GM12801 (cell line): ENCODE data around the gene TMEM63C.

Source experiments
- TF ChIP-seq, protein P1 (sequence below): IDR thresholded peaks from one replicate; pipeline ENCODE4 v1.5.1; 2011; ENCODE audit warnings: control low read depth; ENCODE audit not compliant: insufficient read length; ENCODE audit errors: extremely low read depth

TMEM63C gene

GRCh38 chr14:77225892-77226557, 44.4 kb downstream of the TMEM63C start:
- TF ChIP-seq, protein P1, sequence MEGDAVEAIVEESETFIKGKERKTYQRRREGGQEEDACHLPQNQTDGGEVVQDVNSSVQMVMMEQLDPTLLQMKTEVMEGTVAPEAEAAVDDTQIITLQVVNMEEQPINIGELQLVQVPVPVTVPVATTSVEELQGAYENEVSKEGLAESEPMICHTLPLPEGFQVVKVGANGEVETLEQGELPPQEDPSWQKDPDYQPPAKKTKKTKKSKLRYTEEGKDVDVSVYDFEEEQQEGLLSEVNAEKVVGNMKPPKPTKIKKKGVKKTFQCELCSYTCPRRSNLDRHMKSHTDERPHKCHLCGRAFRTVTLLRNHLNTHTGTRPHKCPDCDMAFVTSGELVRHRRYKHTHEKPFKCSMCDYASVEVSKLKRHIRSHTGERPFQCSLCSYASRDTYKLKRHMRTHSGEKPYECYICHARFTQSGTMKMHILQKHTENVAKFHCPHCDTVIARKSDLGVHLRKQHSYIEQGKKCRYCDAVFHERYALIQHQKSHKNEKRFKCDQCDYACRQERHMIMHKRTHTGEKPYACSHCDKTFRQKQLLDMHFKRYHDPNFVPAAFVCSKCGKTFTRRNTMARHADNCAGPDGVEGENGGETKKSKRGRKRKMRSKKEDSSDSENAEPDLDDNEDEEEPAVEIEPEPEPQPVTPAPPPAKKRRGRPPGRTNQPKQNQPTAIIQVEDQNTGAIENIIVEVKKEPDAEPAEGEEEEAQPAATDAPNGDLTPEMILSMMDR: no peak

DNA sequence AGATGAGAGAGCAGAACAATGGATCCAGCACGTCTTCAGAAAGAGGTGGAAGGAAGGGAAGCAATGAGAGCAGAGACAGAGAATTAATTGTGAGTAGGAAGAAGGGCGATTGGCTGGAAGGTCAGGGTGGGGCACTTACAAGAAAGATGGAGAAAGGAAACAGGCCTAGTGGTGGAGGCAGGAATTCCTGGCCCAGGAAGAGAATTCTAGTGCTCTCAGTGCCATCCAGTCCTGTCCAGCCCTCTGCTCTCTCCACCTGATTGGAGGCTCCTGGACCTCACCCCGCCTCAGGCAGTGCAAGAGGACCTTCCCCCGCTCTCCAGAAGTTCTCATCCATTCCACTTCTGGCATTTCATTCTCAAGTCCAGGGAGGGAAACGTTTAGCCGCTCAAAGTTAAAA, 46.5 kb downstream of the TMEM63C start:
- TF ChIP-seq, protein P1: no peak

DNA sequence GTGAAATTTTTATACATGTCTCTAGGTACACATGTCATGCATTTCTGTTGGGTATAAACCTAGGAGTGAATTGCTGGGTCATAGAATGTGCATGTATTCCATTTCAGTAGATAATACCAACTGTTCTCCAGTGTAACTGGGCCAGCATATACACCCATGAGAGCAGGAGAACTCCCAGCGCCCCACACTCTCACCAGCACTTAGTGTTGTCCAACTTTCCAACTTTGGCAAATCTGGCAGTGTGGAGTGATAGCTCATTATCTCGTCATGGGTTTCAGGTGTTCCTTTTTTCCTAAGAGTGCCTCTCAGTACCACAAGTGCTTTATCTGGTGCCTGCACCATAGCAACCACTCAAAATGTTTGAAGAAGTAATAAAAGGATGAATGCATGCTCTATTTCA, 49.3 kb downstream of the TMEM63C start:
- TF ChIP-seq, protein P1: no peak

DNA sequence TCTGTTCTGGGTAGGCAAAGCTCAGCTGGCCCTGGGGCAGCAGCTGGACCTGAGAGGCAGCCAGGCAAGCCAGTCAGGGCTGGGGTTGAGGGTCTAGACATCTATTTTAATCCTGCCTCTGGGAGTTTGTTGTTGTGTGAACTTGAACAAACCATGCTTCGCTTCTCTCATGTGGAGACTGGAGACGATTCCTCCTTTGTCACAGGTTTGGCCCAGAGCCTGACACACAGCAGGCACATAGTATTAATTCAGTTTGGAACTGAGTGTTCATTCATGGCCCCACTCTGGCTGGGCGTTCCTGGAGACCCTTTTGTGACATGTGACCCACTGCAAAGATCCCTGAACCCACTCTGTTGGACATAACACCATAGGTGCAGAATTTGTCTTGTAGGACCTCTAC, 50.1 kb downstream of the TMEM63C start:
- TF ChIP-seq, protein P1: no peak

DNA sequence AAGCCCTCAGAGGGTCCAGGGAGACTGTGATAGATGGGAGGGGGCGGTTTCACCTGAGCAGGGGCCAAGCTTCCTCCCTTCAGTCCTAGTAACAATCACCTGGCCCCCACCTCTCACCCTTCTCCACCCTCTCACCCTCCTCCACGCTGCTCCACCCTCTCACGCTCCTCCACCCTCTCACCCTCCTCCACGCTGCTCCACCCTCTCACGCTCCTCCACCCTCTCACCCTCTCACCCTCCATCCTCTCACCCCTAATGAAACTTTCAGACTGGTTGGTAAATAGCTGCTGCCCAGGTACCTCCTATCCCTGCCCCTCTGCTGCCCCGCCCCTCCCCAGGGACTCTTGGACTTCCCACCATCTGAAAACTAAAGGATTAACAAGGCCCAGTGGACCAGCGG, 55.2 kb downstream of the TMEM63C start:
- TF ChIP-seq, protein P1: no peak

DNA sequence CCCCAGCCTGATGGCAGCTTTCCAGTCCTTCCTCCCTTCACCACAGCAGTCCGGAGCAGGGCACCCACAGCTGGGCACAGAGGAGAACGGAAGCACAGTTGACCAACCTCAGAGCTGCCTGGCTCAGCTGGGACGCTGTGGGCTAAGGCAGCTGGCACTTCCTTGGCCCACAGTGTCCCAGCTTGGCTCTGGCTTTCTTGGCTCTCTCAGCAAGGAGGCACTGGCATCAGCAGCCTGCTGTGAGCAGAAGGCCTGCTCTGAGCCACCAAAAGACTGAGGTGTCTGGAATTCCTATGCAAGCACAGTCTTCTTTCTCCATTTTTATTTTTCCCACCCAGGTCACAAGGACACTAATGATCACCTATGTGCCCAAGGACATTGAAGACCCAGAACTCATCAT, 56.8 kb downstream of the TMEM63C start:
- TF ChIP-seq, protein P1: no peak

DNA sequence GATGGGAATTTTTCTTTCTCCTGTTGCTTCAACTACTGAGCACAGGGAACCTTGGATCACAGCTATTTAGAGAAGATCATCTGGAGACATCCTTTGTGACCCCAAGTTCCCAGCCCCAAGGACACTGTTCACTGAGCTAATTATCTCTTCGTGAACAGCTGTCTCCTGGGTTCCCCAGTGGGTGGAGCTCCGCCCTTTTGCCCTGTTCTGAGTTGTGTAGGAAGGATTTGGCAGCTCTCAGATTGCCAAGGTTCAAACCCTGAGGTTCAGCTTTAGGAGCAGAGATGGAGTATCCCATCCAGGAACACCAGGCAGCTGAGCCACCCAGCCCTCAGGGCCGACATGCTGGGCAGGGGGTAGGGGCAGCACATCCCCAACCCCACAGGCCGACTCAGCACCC, 57.4 kb downstream of the TMEM63C start:
- TF ChIP-seq, protein P1: no peak
